Adipocyte (in vitro differentiated cells): ENCODE results near the gene PHKG1.
"Not testable (repeated sequence)": the region's sequence is repeated elsewhere in the genome, so short reads cannot be mapped to it uniquely, and the experiment has no call there.

Experiments
- DNase-seq: peaks from one replicate; pipeline ENCODE4 v3.0.0-alpha.2; 2015; ENCODE audit warnings: low read depth
- H3K27me3 ChIP-seq: replicated peaks from 2 replicates; pipeline ENCODE4 v1.7.0; 2013; ENCODE audit warnings: mild to moderate bottlenecking, low read length, moderate library complexity; ENCODE audit not compliant: control insufficient read depth, insufficient read depth
- H3K36me3 ChIP-seq: 2 replicates; pipeline ENCODE4 v1.7.0; 2013; ENCODE audit warnings: low read length, mild to moderate bottlenecking, moderate library complexity; ENCODE audit not compliant: control insufficient read depth, insufficient read depth, severe bottlenecking
- H3K4me1 ChIP-seq: 2 replicates; pipeline ENCODE4 v1.7.0; 2013; ENCODE audit warnings: mild to moderate bottlenecking, low read length, moderate library complexity; ENCODE audit not compliant: control insufficient read depth, insufficient read depth
- H3K4me3 ChIP-seq: 2 replicates; pipeline ENCODE4 v1.7.0; 2013; ENCODE audit warnings: mild to moderate bottlenecking, low read length, moderate library complexity
- H3K9ac ChIP-seq: 2 replicates; pipeline ENCODE4 v1.7.0; 2013; ENCODE audit warnings: mild to moderate bottlenecking, low read length, moderate library complexity
- H3K9me3 ChIP-seq: 2 replicates; pipeline ENCODE4 v1.7.0; 2013; ENCODE audit warnings: mild to moderate bottlenecking, low read length, moderate library complexity; ENCODE audit not compliant: control insufficient read depth

PHKG1 gene

GRCh38 chr7:56033671-56034432 lies 58.9 kb downstream of the PHKG1 start:
- no peaks in the 10 kb centered on the region for H3K27me3 ChIP-seq
- H3K9ac ChIP-seq, result peak overlapping the region; percentile 82
- peak; percentile 89 for DNase-seq
- peaks cover 11% of the 10 kb centered on the region for H3K36me3 ChIP-seq
- peaks cover 11% of the 10 kb centered on the region for H3K4me1 ChIP-seq
- peak overlapping the region; percentile 91 for H3K4me3 ChIP-seq
- no peaks in the 10 kb centered on the region for H3K9me3 ChIP-seq

- Histone ChIP-seq H3K36me3 (peaks cover 11% of the 10 kb centered on the region), H3K4me1 (peaks cover 11% of the 10 kb centered on the region)
- not testable (repeated sequence) for DNase-seq, H3K9me3 ChIP-seq, H3K9ac ChIP-seq, H3K4me3 ChIP-seq, H3K27me3 ChIP-seq
Measured at GRCh38 chr7:56032578-56032977, 60.2 kb downstream of the PHKG1 start.

- H3K27me3 ChIP-seq, DNase-seq, H3K4me3 ChIP-seq, H3K9ac ChIP-seq, H3K9me3 ChIP-seq: not testable (repeated sequence)
- H3K4me1 ChIP-seq, result peaks cover 11% of the 10 kb centered on the region
- H3K36me3 ChIP-seq, result peaks cover 11% of the 10 kb centered on the region
Measured at GRCh38 chr7:56031556-56031955, 61.2 kb downstream of the PHKG1 start.

- Histone ChIP-seq H3K9me3 (no peaks in the 10 kb centered on the region), H3K4me3 (no peak overlapping the region), H3K36me3 (peaks cover 11% of the 10 kb centered on the region), H3K27me3 (no peaks in the 10 kb centered on the region), H3K9ac (no peak overlapping the region), H3K4me1 (peaks cover 11% of the 10 kb centered on the region)
- no peak for DNase-seq
Measured at GRCh38 chr7:56030340-56030739, 62.4 kb downstream of the PHKG1 start.
